ENCODE measurements around the gene CDR2.
"Not testable (repeated sequence)": the region's sequence is repeated elsewhere in the genome, so short reads cannot be mapped to it uniquely, and the experiment has no call there.

Gene CDR2

DNA sequence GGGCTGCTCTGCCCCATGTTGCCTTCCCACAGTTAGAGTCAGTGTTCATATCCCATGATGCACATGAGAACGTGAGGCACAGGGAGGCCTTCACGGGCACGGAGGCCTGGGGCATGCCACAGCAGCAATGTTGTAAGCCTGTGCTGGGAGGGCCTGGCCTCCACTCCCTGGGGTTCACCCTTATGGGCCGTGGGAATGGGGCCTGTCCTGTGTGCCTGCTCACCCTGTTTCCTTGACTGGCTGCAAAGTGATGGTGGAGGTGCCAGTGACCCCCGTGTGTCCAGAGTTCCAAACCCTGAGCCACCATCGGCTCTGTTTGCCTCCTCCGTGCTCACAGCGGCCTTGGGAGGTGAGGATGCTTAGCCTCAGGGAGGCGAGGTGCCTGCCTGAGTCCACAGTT is 67.6 kb downstream of the CDR2 start:
- Histone ChIP-seq H3K9me3 (replicated peaks in 1 of 11) (no peaks in the 10 kb centered on the region), H3K36me3 (peaks cover 98 to 100% (median 100%) of the 10 kb centered on the region in 11 experiments)

DNA sequence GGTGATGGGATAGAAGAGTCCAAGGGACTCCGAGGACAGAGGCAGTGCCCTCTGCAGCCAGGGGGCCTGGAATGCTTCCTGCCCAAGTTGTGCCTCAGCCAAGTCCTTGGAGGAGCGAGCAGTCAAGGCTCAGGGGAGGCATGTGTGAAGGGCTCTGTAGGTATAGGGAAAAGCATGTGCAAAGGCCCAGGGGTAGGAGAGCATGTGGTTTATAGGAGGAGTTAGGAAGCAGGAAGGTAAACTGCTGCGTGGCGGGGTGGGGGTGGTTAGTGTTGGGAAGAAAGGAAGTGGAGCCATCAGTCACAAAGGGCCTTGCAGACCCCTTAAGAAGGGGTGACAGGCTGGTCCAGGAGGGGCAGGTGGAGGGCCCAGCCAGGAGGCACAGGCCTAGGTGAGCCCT is 70.0 kb downstream of the CDR2 start:
- Histone ChIP-seq H3K27me3 (no peaks in the 10 kb centered on the region), H3K9me3 (replicated peaks in 1 of 11) (no peaks in the 10 kb centered on the region), H3K4me1 (peaks cover 11 to 21% (median 17%) of the 10 kb centered on the region in 10 experiments), H3K4me2 (no peak overlapping the region), H4K20me1 (peaks cover 44 to 100% (median 99%) of the 10 kb centered on the region in 11 experiments; a peak in 21 of 22 replicates), H3K36me3 (peaks cover 79 to 95% (median 89%) of the 10 kb centered on the region in 11 experiments), H3K9ac (no peak overlapping the region), H3K27ac (no peak overlapping the region), H3K4me3 (no peak overlapping the region)
- TF ChIP-seq Cebpa-rat (IDR thresholded peaks at IDR 0.05): no peak

More for the DNA sequence above, 67.6 kb downstream of the CDR2 start:
- no peak overlapping the region for H3K27ac ChIP-seq
- no peaks in the 10 kb centered on the region for H3K27me3 ChIP-seq
- H3K4me2 ChIP-seq: no peak overlapping the region
- H3K4me1 ChIP-seq: peaks cover 0 to 5% (median 0%) of the 10 kb centered on the region in 10 experiments; a peak in 4 of 20 replicates
- no peak overlapping the region for H3K9ac ChIP-seq
- peaks cover 20 to 96% (median 77%) of the 10 kb centered on the region in 11 experiments; a peak in 21 of 22 replicates for H4K20me1 ChIP-seq
- no peak for TF ChIP-seq Cebpa-rat (IDR thresholded peaks at IDR 0.05)
- H3K4me3 ChIP-seq: no peak overlapping the region

DNA sequence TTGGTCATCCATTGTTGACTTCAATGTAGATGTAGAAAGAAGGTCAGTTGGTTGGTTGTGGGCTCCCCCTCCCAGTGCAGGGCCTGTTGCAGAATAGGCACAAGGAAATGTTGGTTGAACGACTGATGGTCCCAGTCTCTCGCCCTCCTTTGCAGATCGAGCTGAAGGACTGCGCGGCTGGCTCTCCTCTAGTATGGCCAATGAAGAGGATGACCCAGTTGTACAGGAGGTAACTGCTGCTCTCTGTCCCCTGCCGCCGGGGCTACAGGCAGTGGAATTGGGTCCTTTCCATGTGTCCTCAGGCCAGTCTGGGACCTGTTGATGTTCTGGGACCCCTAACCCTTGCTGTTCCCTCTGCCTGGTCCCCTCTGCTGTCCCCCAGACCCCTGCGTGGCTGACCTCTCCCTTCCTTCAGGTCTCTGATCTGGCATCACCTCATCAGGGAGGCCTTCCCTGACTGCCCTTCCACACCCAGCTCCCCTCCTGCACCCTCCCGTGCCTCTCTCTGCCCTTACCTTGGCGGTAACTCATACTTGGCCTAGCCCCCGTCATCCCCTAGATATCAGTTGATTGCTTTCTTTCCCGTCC is 71.5 kb downstream of the CDR2 start:
- no peak for TF ChIP-seq Cebpa-rat (IDR thresholded peaks at IDR 0.05)
- Histone ChIP-seq H4K20me1 (peaks cover 52 to 100% (median 100%) of the 10 kb centered on the region in 11 experiments; a peak in 21 of 22 replicates), H3K4me1 (peaks cover 22 to 32% (median 26%) of the 10 kb centered on the region in 10 experiments), H3K36me3 (peaks cover 64 to 82% (median 74%) of the 10 kb centered on the region in 11 experiments), H3K4me2 (no peak overlapping the region), H3K9me3 (replicated peaks in 1 of 11) (no peaks in the 10 kb centered on the region), H3K4me3 (no peak overlapping the region), H3K9ac (no peak overlapping the region), H3K27ac (no peak overlapping the region), H3K27me3 (no peaks in the 10 kb centered on the region)

DNA sequence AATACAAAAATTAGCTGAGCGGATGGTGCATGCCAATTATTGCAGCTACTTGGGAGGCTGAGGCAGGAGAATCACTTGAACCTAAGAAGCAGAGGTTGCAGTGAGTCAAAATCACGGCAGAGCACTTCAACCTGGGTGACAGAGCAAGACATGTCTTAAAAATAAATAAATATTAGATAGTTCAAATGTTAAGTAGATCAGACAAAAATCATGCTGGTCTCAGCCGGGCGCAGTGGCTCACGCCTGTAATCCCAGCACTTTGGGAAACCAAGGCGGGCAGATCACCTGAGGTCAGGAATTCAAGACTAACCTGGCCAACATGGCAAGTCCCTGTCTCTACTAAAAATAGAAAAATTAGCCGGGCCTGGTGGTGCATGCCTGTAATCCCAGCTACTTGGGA is 73.0 kb downstream of the CDR2 start:
- H3K9me3 ChIP-seq (replicated peaks in 1 of 11): not testable (repeated sequence)
- H4K20me1 ChIP-seq: peaks cover 52 to 91% (median 89%) of the 10 kb centered on the region in 11 experiments; a peak in 21 of 22 replicates

DNA sequence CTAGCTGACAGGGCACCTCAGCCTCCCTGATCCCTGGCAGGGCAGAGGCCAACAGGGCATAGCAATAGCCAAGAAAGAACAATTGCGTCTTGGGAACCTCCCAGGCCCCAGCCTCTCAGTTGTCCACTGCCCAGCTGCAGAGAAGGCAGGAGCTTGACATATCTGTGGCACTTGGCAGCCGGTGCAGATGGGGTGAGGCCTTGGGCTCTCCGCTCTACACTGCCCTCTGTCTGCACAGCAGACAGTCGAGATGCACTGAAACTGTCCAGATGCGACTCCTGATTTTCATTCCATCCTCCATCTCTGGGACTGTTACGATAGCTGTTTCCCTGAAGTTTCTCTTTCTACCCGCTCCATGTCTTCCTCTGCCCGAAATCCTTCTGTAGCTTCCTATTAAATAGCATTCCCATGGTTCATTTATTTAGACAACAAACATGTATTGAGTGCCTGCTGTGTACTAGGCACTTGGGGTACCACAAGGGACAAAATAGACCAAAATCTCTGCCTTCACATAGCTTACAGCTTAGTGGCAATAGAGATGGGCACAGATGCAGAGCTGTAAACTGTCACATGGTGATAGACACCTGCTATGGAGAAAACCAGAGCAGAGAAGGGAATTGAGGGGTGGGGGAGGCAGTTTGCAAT is 73.9 kb downstream of the CDR2 start:
- no peak overlapping the region for H3K4me3 ChIP-seq
- H3K27ac ChIP-seq: no peak overlapping the region
- H4K20me1 ChIP-seq: peaks cover 52 to 83% (median 81%) of the 10 kb centered on the region in 11 experiments; a peak in 21 of 22 replicates
- H3K9ac ChIP-seq: peak overlapping the region in 4 of 11 experiments; percentile 16 to 48 (median 23); a peak in 5 of 22 replicates
- H3K36me3 ChIP-seq: peaks cover 41 to 59% (median 51%) of the 10 kb centered on the region in 11 experiments
- peaks cover 26 to 41% (median 32%) of the 10 kb centered on the region in 10 experiments for H3K4me1 ChIP-seq
- H3K9me3 ChIP-seq (replicated peaks in 1 of 11): no peaks in the 10 kb centered on the region
- H3K4me2 ChIP-seq: peak overlapping the region; percentile 30 to 90 (median 79); a peak in 19 of 22 replicates
- no peak for TF ChIP-seq Cebpa-rat (IDR thresholded peaks at IDR 0.05)
- no peaks in the 10 kb centered on the region for H3K27me3 ChIP-seq

More for the DNA sequence above, 73.0 kb downstream of the CDR2 start:
- Histone ChIP-seq H3K4me1 (peaks cover 22 to 35% (median 27%) of the 10 kb centered on the region in 10 experiments), H3K36me3 (peaks cover 49 to 68% (median 59%) of the 10 kb centered on the region in 11 experiments)
- not testable (repeated sequence) for H3K4me3 ChIP-seq, H3K27me3 ChIP-seq, H3K27ac ChIP-seq, H3K9ac ChIP-seq, H3K4me2 ChIP-seq

DNA sequence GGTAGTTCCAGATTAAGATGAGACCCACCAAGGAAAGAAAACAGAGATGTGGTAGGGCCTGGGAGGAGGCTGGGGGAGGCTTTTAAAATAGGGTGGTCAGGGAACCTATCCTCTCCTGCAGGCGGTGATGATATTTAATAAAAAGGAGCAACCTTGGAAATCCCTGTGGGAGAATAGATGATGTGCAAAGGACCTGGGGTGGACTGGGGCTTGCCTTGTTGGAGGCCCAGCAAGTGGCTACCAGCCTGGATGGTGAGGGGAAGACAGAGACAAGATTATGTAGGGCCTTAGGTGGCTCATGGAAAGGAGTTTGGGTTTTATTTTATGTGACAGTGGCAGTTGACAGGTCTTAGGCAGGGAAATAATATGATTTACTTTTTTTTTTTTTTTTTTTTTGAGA is 75.4 kb downstream of the CDR2 start:
- Histone ChIP-seq H3K9ac (peak overlapping the region in 6 of 11 experiments; percentile 89 to 98 (median 93); a peak in 6 of 22 replicates), H3K27me3 (no peaks in the 10 kb centered on the region), H3K36me3 (peaks cover 26 to 44% (median 35%) of the 10 kb centered on the region in 11 experiments), H3K4me3 (peak overlapping the region in 8 of 10 experiments; percentile 85 to 97 (median 93); a peak in 10 of 20 replicates), H3K27ac (no peak overlapping the region), H3K9me3 (replicated peaks in 1 of 11) (no peaks in the 10 kb centered on the region), H4K20me1 (peaks cover 45 to 67% (median 66%) of the 10 kb centered on the region in 11 experiments; a peak in 21 of 22 replicates), H3K4me2 (peak overlapping the region; percentile 70 to 91 (median 84)), H3K4me1 (peaks cover 26 to 41% (median 32%) of the 10 kb centered on the region in 10 experiments)
- no peak for TF ChIP-seq Cebpa-rat (IDR thresholded peaks at IDR 0.05)

DNA sequence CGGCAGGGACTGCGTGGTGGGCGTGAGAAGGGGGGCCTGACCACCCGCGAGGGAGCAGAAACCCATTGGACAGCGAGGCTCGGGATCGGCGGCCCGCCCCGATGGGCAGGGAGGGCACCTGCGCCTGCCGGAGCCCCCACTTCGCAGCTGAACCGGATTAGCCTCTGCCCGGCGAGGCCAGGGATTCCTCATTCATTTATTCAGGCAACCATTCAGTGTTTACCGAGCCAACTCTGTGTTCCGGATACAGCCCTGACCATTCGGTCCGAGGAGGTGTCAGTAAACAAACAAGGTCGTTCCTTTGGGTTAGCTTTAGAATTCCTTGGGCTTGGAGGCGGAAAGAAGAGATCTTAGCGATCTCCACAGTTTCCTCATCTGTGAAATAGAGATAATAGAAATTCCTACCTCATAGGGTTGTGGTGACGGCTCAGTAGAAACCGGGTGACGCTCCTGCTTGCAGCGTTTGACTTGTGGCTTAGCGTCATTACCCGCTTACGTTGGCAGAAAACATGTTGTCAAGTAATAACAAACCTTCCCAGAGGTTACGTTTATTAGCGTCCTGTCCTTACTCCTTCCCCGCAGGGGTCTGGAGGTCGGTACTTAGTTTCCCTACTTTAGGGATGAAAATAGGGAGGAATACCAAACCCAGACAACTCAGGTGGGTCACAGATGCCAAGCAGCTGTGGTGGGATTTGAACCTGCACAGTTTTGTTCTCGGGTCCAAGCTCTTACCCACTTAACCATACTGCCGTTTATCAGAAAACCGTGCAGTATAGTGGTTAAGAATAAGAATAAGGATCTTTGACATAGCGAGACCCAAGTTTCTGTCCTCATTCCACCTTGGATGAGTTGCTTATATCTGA is 76.3 kb downstream of the CDR2 start:
- peaks cover 26 to 41% (median 32%) of the 10 kb centered on the region in 10 experiments for H3K4me1 ChIP-seq
- peaks cover 45 to 58% (median 56%) of the 10 kb centered on the region in 11 experiments; a peak in 21 of 22 replicates for H4K20me1 ChIP-seq
- H3K4me2 ChIP-seq: peak overlapping the region; percentile 70 to 91 (median 84)
- TF ChIP-seq Cebpa-rat (IDR thresholded peaks at IDR 0.05): no peak
- no peaks in the 10 kb centered on the region for H3K27me3 ChIP-seq
- H3K36me3 ChIP-seq: peaks cover 16 to 35% (median 26%) of the 10 kb centered on the region in 11 experiments
- H3K9ac ChIP-seq: peak overlapping the region; percentile 84 to 98 (median 93)
- peak overlapping the region; percentile 85 to 100 (median 94) for H3K4me3 ChIP-seq
- no peaks in the 10 kb centered on the region for H3K9me3 ChIP-seq (replicated peaks in 1 of 11)
- H3K27ac ChIP-seq: peak overlapping the region; percentile 81 to 92 (median 91)

DNA sequence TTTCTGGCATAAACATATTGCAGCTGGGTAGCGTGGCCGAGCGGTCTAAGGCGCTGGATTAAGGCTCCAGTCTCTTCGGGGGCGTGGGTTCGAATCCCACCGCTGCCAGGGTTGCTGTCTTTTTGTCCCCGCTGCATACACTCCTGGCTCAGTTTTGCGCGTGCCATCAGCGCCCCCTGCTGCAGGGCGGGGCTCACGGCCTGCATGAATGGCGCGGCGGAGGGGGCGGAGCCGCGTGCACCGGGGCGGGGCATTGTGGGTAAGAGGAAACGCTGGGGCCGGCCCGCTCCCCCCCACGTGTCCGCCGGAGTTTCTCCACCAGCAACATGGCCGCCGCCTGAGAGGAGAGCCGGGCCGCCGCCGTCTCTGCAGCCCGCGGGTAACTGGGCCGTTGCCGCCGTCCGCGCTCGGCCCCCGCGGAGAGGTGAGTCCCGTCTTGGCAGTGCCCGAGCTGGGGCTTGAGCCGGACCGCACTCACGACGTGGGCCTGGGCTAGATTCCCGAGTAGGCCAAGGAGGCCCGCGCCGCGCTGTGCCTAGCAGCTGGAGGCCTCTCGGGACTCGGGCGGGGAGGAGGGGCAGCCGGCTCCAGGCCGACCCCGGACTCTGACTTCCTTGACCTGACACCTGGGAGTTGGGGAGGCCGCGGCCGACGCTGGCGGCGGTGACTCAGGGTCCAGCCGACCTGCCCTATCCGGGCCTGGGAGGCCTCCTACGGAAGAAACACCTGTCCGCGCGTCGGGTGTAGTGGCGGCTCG is 77.1 kb downstream of the CDR2 start, which contains the start of gene POLR3E:
Gene POLR3E (plus strand): TSS at position 296 of the 757 bp plus-strand sequence. CDS start 5,560 bp downstream, outside the sequence.
- H4K20me1 ChIP-seq: peaks cover 37 to 50% (median 48%) of the 10 kb centered on the region in 11 experiments; a peak in 21 of 22 replicates
- H3K27me3 ChIP-seq: no peaks in the 10 kb centered on the region
- H3K27ac ChIP-seq: peak within 1 kb of the TSS; percentile 81 to 92 (median 91)
- H3K36me3 ChIP-seq: peaks cover 8 to 27% (median 18%) of the 10 kb centered on the region in 11 experiments; a peak in 21 of 22 replicates
- peaks cover 26 to 41% (median 32%) of the 10 kb centered on the region in 10 experiments for H3K4me1 ChIP-seq
- TF ChIP-seq Cebpa-rat (IDR thresholded peaks at IDR 0.05): no peak
- H3K9ac ChIP-seq: peak within 1 kb of the TSS; percentile 84 to 98 (median 93)
- H3K4me2 ChIP-seq: peak within 1 kb of the TSS; percentile 72 to 91 (median 86)
- no peaks in the 10 kb centered on the region for H3K9me3 ChIP-seq (replicated peaks in 1 of 11)
- H3K4me3 ChIP-seq: peak within 1 kb of the TSS; percentile 85 to 100 (median 94)
